Activated CD4-positive, alpha-beta T cell treated with anti-CD3 and anti-CD28 coated beads, Interleukin-2, amount 50 U/mL, for 16 hours (primary cell): ENCODE results near the gene GTPBP3.

Experiments used
- DNase-seq: peaks from one replicate; pipeline ENCODE4 v3.0.0-alpha.2; 2020

The GTPBP3 gene

GRCh38 chr19:17391371-17392151 lies 54.2 kb downstream of the GTPBP3 start:
- DNase-seq = no peak
